Heart left ventricle (tissue), 16 donors: ENCODE data around the gene HAGHL. TPM values are rescaled to one million over a fixed set of nuclear protein-coding genes. Genes with fewer than 3 reads are reported as not detected.

Experiments
- ATAC-seq, 4 donors: fragments of 200-7000 bp; cut with Tn5 transposase; one replicate each; pipeline ENCODE4 v1.9.1; 2020 to 2022; ENCODE audit warnings: moderate library complexity in 4 of 4, mild to moderate bottlenecking in 3 of 4, moderate number of reproducible peaks in 1 of 4
- DNase-seq, 5 donors: peaks; one replicate each; pipeline ENCODE4 v3.0.0-alpha.2; 2020
- H3K27ac ChIP-seq, 12 donors: fragments of 200-600 bp; sonication (generic) in 4 of 12; one replicate each; pipeline versions ENCODE4 v1.5.0 to v1.8.0; 2016 to 2022; ENCODE audit warnings: mild to moderate bottlenecking in 2 of 12
- H3K27me3 ChIP-seq, 9 donors: fragments of 200-600 bp; sonication (generic) in 2 of 9; one replicate each; pipeline versions ENCODE4 v1.5.1 to v1.8.0; 2016 to 2022; ENCODE audit warnings: mild to moderate bottlenecking in 3 of 9
- H3K36me3 ChIP-seq, 9 donors: fragments of 200-600 bp; sonication (generic) in 2 of 9; one replicate each; pipeline versions ENCODE4 v1.5.0 to v1.8.0; 2018 to 2022; ENCODE audit warnings: mild to moderate bottlenecking in 2 of 9
- H3K4me1 ChIP-seq, 12 donors: fragments of 200-600 bp; sonication (generic) in 4 of 12; one replicate each; pipeline versions ENCODE4 v1.5.0 to v1.8.0; 2016 to 2022; ENCODE audit warnings: mild to moderate bottlenecking in 3 of 12
- H3K4me3 ChIP-seq, 12 donors: fragments of 200-600 bp; sonication (generic) in 4 of 12; one replicate each; pipeline versions ENCODE4 v1.5.0 to v1.8.0; 2017 to 2022; ENCODE audit warnings: mild to moderate bottlenecking in 9 of 12, moderate library complexity in 4 of 12
- H3K9me3 ChIP-seq, 12 donors: fragments of 200-600 bp; sonication (generic) in 4 of 12; one replicate each; pipeline versions ENCODE4 v1.5.0 to v1.8.0; 2016 to 2022; ENCODE audit warnings: mild to moderate bottlenecking in 1 of 12
- POLR2A ChIP-seq, 2 donors: fragments of 450-650 bp; IDR thresholded peaks; one replicate each; pipeline ENCODE4 v1.6.1; 2017; ENCODE audit warnings: antibody characterized with exemption in 2 of 2, mild to moderate bottlenecking in 2 of 2, moderate library complexity in 2 of 2
- WGBS, 4 donors: extraction: QIAGEN DNeasy Blood & Tissue Kit in 2 of 4; methylation state at CpG; one replicate each; pipeline versions ENCODE4 v1.1.5 to v1.1.7; 2013 to 2018; 5-methylcytosine and 5-hydroxymethylcytosine counted together
- intact Hi-C, 10 donors: fragments of 100-400 bp; cut with DNase I; formaldehyde crosslinking; loops; one replicate each; pipeline versions ENCODE4 v1.11.1 to v1.14.2; 2022
- polyA plus RNA-seq, 2 donors: library from polyadenylated mRNA; stranded (reverse); fragments of 200-250 nt; gene quantifications; one replicate each; pipeline ENCODE4 v1.2.3, GENCODE V29; 2013
- total RNA-seq, 9 donors: library from RNA; depleted of rRNA in 2 of 9; stranded (reverse); fragments of >200 nt in 2 of 9; fragmentation: NEBNext Ultra II Directional in 3 of 9; extraction: Animal tissue kit (Norgen Biotek cat#: 25700) in 3 of 9; gene quantifications; one replicate each; pipeline versions ENCODE4 v1.1.0 to v1.2.4, GENCODE V29; 2016 to 2023
- TF ChIP-seq, protein P1 (sequence below), 12 donors: fragments of 200-600 bp; sonication (generic) in 4 of 12; IDR thresholded peaks; one replicate each; pipeline versions ENCODE4 v1.5.0 to v1.8.0; 2018 to 2022; ENCODE audit warnings: antibody characterized with exemption in 12 of 12, mild to moderate bottlenecking in 5 of 12
- donor health status: ischemic (EF 13 %, LVEDD 7.1; RV severe dilation, severe dysfunction).
- donor health status: healthy with polysubstance abuse.
- donor health status: DM: no; HTN: yes; CAD: no.
- donor health status: DM: no; HTN: no; CAD: no.
- donor health status: ischemic (EF 25% LVEDD 6.9; RV normal size, moderate dysfunction).
- donor health status: ischemic (EF 25% LVEDD 5.7; RV mildly dilated, moderate dysfunction).
- donor health status: healthy.
- donor health status: DM: yes; HTN: yes; CAD: no.
- donor health status: ischemic (EF 35%, LVEDD 5.7; RV mildly dilated, moderate dysfunction).
- donor health status: nonischemic (EF 11% LVEDD 7.7; RV severe dilation, severe dysfunction).
- donor health status: DM: yes; HTN: yes; CAD: no.
- donor health status: PGD.
- donor health status: ischemic (EF 29% LVEDD 5.4; RV normal size, mild dysfunction).
- donor health status: nonischemic (EF 23%, LVEDD 6.1; RV moderate dilation, normal function).

The HAGHL gene
- total and polyA plus RNA-seq, 11 donors, result 5.0 to 44.2 (median 11.9) TPM

- Histone ChIP-seq H3K4me1 (peaks cover 0 to 23% (median 2%) of the 10 kb centered on the region in 12 donors), H3K27ac (no peak overlapping the region), H3K27me3 (peaks cover 38 to 98% (median 75%) of the 10 kb centered on the region in 9 donors), H3K36me3 (no peaks in the 10 kb centered on the region), H3K9me3 (no peaks in the 10 kb centered on the region), H3K4me3 (peak overlapping the region in 1 of 12 donors; percentile 23)
- intact Hi-C loops, result no loop called here
- WGBS, 4 donors, result 5 to 6% (median 6%) methylated on average over 51 to 76 of the region's 76 CpGs
- peak in 3 of 4 donors; percentile 55 to 78 (median 59) for ATAC-seq
- no peak for TF ChIP-seq POLR2A (IDR thresholded peaks at IDR 0.05)
- TF ChIP-seq, protein P1, sequence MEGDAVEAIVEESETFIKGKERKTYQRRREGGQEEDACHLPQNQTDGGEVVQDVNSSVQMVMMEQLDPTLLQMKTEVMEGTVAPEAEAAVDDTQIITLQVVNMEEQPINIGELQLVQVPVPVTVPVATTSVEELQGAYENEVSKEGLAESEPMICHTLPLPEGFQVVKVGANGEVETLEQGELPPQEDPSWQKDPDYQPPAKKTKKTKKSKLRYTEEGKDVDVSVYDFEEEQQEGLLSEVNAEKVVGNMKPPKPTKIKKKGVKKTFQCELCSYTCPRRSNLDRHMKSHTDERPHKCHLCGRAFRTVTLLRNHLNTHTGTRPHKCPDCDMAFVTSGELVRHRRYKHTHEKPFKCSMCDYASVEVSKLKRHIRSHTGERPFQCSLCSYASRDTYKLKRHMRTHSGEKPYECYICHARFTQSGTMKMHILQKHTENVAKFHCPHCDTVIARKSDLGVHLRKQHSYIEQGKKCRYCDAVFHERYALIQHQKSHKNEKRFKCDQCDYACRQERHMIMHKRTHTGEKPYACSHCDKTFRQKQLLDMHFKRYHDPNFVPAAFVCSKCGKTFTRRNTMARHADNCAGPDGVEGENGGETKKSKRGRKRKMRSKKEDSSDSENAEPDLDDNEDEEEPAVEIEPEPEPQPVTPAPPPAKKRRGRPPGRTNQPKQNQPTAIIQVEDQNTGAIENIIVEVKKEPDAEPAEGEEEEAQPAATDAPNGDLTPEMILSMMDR (IDR thresholded peaks at IDR 0.05), result no peak
- DNase-seq, result no peak
Measured at GRCh38 chr16:700684-701584, 26.0 kb upstream of the HAGHL start.

GRCh38 chr16:702341-702740, 24.6 kb upstream of the HAGHL start:
- Histone ChIP-seq H3K4me1 (peaks cover 0 to 33% (median 4%) of the 10 kb centered on the region in 12 donors), H3K27ac (no peak overlapping the region), H3K36me3 (no peaks in the 10 kb centered on the region), H3K4me3 (no peak overlapping the region), H3K27me3 (peaks cover 37 to 97% (median 79%) of the 10 kb centered on the region in 9 donors), H3K9me3 (no peaks in the 10 kb centered on the region)
- ATAC-seq (no peak), DNase-seq (no peak)
- TF ChIP-seq, protein P1 (IDR thresholded peaks at IDR 0.05), result no peak
- TF ChIP-seq POLR2A (IDR thresholded peaks at IDR 0.05), result no peak
- intact Hi-C loops, result no loop called here
- 82 to 85% (median 83%) methylated on average over 19 of the region's 19 CpGs for WGBS, 4 donors

DNA sequence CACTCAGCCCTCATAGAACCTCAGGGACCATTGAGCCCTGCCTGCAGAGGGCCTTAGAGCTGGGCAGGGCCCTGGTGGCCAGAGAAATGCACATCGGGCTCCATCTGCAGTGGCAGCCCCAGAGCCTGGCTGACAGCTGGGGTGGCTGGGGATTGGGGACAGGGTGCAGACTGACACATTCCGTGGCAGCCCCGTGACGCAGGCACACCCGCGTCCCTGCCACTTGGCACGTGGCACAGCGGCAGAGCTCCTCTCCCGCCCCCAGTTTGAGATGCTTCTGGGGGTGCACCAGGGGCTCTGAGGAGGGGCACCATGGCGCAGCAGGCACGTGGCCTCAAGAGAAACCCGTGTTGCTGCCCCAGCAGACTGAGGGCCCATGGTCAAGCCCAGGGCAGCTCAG, 23.5 kb upstream of the HAGHL start:
- Histone ChIP-seq H3K9me3 (no peaks in the 10 kb centered on the region), H3K4me1 (peaks cover 0 to 33% (median 4%) of the 10 kb centered on the region in 12 donors), H3K27me3 (peaks cover 37 to 94% (median 84%) of the 10 kb centered on the region in 9 donors), H3K36me3 (no peaks in the 10 kb centered on the region), H3K4me3 (no peak overlapping the region), H3K27ac (no peak overlapping the region)
- ATAC-seq (no peak), DNase-seq (no peak)
- TF ChIP-seq, protein P1 (IDR thresholded peaks at IDR 0.05), result no peak
- TF ChIP-seq POLR2A (IDR thresholded peaks at IDR 0.05), result no peak
- intact Hi-C loops, result no loop called here
- WGBS, 4 donors, result 82 to 90% (median 87%) methylated on average over 10 to 12 of the region's 12 CpGs

GRCh38 chr16:704047-704446, 22.9 kb upstream of the HAGHL start:
- H3K27ac ChIP-seq, result no peak overlapping the region
- no peak for DNase-seq
- no peak for ATAC-seq
- H3K36me3 ChIP-seq, result no peaks in the 10 kb centered on the region
- H3K4me3 ChIP-seq, result no peak overlapping the region
- TF ChIP-seq, protein P1 (IDR thresholded peaks at IDR 0.05), result no peak
- TF ChIP-seq POLR2A (IDR thresholded peaks at IDR 0.05), result no peak
- peaks cover 37 to 94% (median 89%) of the 10 kb centered on the region in 9 donors for H3K27me3 ChIP-seq
- intact Hi-C loops, result no loop called here
- H3K9me3 ChIP-seq, result no peaks in the 10 kb centered on the region
- 44 to 69% (median 61%) methylated on average over 5 to 7 of the region's 7 CpGs for WGBS, 4 donors
- peaks cover 0 to 33% (median 4%) of the 10 kb centered on the region in 12 donors for H3K4me1 ChIP-seq
